Measurements from ENCODE around the gene SGCE. TPM values are rescaled to one million over a fixed set of nuclear protein-coding genes. Genes with fewer than 3 reads are reported as not detected.

The SGCE gene
- total RNA-seq, 5 donors from 2014 or later (not counting 1 experiment from before 2014, with no cell fraction given) = 0.58 to 2.2 (median 1.9) TPM

DNA sequence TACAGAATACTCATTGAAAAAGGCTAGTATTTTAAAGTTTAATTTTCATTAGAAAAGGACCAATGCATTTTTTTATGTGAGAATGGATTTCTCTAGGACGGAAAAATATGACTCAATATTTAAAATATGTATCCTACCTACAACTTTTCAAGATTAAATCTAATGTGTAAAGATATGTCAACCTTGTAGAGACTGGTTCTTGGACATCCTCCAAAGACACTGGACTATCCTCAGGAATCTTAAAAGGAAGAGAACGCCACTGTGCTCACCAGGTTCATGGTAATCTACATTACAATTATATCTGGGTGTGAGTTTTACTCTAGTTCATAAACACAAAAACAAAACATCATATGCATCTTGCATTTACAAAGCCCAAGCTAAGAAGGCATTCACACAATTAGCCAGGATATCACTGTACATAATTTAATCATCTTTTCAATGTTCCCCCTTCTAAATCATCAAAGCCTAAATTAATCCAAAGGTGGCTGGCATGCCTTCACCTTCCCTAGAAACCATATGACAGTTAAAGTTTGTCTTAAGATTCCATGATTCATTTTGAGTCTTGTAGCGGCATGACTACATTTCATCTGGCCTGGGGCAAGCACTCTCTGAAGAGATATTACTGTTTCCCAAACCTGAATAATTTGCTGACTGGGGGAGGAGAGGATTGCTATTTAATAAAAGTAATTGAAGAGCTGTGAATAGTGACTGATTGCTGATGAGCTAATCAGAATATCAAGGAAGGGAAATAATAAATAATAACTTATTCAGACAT lies 12.0 kb downstream of the SGCE start:
- H3K27me3 Mint-ChIP-seq = peaks cover 36 to 41% of the 10 kb centered on the region in 2 donors
- no peak for ATAC-seq (replicated peaks in 1 of 4)
- Histone ChIP-seq H3K36me3 (ENCODE audit: control insufficient read depth in 2 of 2, extremely low read depth in 1 of 2, insufficient read depth in 1 of 2, low read length in 1 of 2) (no peaks in the 10 kb centered on the region), H3K4me3 (ENCODE audit: control insufficient read depth in 1 of 2, extremely low read depth in 1 of 2, low read length in 1 of 2) (no peak overlapping the region), H3K27me3 (replicated peaks in 1 of 2; ENCODE audit: control insufficient read depth in 2 of 2, extremely low read depth in 1 of 2, insufficient read depth in 2 of 2, low read length in 1 of 2) (no peaks in the 10 kb centered on the region), H3K4me1 (ENCODE audit: control insufficient read depth in 1 of 2, extremely low read depth in 1 of 2, insufficient read depth in 2 of 2, low read length in 2 of 2) (no peaks in the 10 kb centered on the region), H3K9me3 (no peaks in the 10 kb centered on the region), H3K27ac (ENCODE audit: low read length) (no peak overlapping the region)
- no CpG with 5 or more reads among the region's 3 CpGs for WGBS (ENCODE audit: insufficient coverage)
- H3K36me3 Mint-ChIP-seq = no peaks in the 10 kb centered on the region
- no peaks in the 10 kb centered on the region for H3K4me1 Mint-ChIP-seq
- DNase-seq = no peak
- H3K4me3 Mint-ChIP-seq = no peak overlapping the region
- ChIA-PET CTCF (interaction anchor here in 1 of 2 donors (1.0 kb wide), 1 partner anchor 13 kb away, joined by 3 read pairs; no protein-coding TSS in a partner anchor), POLR2A (no interaction called here)
- H3K27ac Mint-ChIP-seq = no peak overlapping the region
- H3K9me3 Mint-ChIP-seq = no peaks in the 10 kb centered on the region

DNA sequence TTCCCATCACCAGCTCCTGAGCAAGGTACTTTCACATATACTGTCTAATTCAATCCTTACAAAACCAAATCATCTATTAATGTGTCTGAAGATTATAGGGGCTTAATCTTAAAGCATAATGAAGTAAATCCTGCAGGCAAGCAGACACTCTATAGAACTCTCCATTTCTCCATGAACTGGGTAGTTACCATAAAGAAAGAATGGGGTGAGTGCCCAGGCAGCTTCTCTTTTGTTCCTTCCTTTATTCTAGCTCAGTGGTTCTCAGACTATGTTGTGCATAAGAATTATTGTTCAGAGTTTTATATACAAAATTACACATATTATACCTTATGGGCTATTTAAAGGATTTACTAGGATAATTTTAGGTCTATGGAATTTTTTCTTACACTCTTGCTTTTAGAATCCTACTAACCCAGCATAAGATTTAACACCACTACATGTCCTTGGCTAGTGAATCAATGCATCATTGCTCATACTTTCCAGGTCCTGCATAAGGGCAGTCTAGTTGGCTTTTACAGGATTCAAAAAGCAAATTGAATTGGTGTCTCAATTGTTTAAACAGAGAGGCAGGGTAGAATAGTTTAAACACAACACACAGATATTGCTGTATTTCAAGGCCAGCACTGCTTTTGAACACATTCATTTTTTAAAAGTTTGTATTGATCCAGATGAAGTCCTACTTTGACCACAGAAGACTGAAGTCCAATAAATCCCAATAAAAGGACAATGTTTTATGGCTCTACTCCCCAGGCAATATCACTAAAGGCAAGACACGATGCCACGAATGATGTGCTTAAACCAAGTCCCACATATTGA lies 12.9 kb downstream of the SGCE start:
- Histone ChIP-seq H3K4me3 (ENCODE audit: control insufficient read depth in 1 of 2, extremely low read depth in 1 of 2, low read length in 1 of 2) (no peak overlapping the region), H3K4me1 (ENCODE audit: control insufficient read depth in 1 of 2, extremely low read depth in 1 of 2, insufficient read depth in 2 of 2, low read length in 2 of 2) (no peaks in the 10 kb centered on the region), H3K36me3 (ENCODE audit: control insufficient read depth in 2 of 2, extremely low read depth in 1 of 2, insufficient read depth in 1 of 2, low read length in 1 of 2) (no peaks in the 10 kb centered on the region), H3K27me3 (replicated peaks in 1 of 2; ENCODE audit: control insufficient read depth in 2 of 2, extremely low read depth in 1 of 2, insufficient read depth in 2 of 2, low read length in 1 of 2) (no peaks in the 10 kb centered on the region), H3K9me3 (no peaks in the 10 kb centered on the region), H3K27ac (ENCODE audit: low read length) (no peak overlapping the region)
- Mint-ChIP-seq H3K4me1 (no peaks in the 10 kb centered on the region), H3K9me3 (no peaks in the 10 kb centered on the region), H3K27ac (no peak overlapping the region), H3K4me3 (no peak overlapping the region), H3K36me3 (no peaks in the 10 kb centered on the region), H3K27me3 (peaks cover 33 to 38% of the 10 kb centered on the region in 2 donors)
- ChIA-PET POLR2A (no interaction called here), CTCF (no interaction called here)
- DNase-seq (no peak), ATAC-seq (replicated peaks in 1 of 4) (no peak)
- WGBS (ENCODE audit: insufficient coverage) = no CpG with 5 or more reads among the region's 2 CpGs

DNA sequence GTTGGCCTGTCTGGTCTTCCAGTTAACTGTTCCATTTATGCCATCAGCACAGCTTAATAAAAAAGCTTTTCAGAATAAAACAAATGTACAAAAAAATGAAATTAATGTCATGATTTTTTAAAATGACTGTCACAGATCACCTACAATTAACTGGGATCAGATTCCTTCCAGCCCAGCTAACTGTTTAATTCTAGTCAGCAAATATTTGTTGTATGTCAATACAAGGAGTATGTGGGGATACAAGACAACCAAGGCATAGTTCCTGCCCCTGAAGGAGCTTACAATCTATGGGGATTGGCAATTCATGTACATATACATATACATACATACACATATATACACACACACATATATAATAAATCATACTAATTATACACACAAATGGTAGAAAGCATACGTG lies 16.5 kb downstream of the SGCE start:
- CTCF ChIA-PET = no interaction called here
- no peak for DNase-seq
- no peaks in the 10 kb centered on the region for H3K4me1 Mint-ChIP-seq

DNA sequence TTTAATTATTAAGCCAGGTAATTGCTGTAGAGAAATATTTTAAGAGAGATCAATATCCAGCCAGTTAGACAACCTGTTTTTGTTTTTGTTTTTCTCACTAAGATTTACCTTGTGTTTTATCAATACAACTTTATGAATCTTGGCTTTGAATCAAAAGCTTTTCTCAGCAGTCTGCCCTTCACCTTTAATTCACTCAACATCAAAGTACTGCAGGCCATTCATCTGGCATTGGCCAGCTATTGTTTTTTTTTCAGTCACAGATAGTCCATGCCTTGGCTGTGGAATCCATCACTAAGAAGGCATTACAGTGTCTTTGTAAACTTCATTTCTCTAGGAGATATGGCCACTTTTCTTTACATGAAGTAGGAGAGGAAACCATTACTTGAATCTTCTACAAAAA lies 20.2 kb downstream of the SGCE start:
- H3K4me3 ChIP-seq (ENCODE audit: control insufficient read depth in 1 of 2, extremely low read depth in 1 of 2, low read length in 1 of 2) = no peak overlapping the region
- no peaks in the 10 kb centered on the region for H3K9me3 Mint-ChIP-seq
- no peak overlapping the region for H3K4me3 Mint-ChIP-seq
- no peak overlapping the region for H3K27ac ChIP-seq (ENCODE audit: low read length)
- no peaks in the 10 kb centered on the region for H3K4me1 ChIP-seq (ENCODE audit: control insufficient read depth in 1 of 2, extremely low read depth in 1 of 2, insufficient read depth in 2 of 2, low read length in 2 of 2)
- no peak for DNase-seq
- no peaks in the 10 kb centered on the region for H3K36me3 Mint-ChIP-seq
- CTCF ChIA-PET = interaction anchor here in 1 of 2 donors (0.7 kb wide), 1 partner anchor 186 kb away, joined by 6 read pairs; no protein-coding TSS in a partner anchor
- no peak for ATAC-seq (replicated peaks in 1 of 4)
- no peaks in the 10 kb centered on the region for H3K27me3 ChIP-seq (replicated peaks in 1 of 2; ENCODE audit: control insufficient read depth in 2 of 2, extremely low read depth in 1 of 2, insufficient read depth in 2 of 2, low read length in 1 of 2)
- peaks cover 22 to 37% of the 10 kb centered on the region in 2 donors for H3K27me3 Mint-ChIP-seq
- POLR2A ChIA-PET = no interaction called here
- no peaks in the 10 kb centered on the region for H3K9me3 ChIP-seq
- H3K4me1 Mint-ChIP-seq = no peaks in the 10 kb centered on the region
- H3K36me3 ChIP-seq (ENCODE audit: control insufficient read depth in 2 of 2, extremely low read depth in 1 of 2, insufficient read depth in 1 of 2, low read length in 1 of 2) = no peaks in the 10 kb centered on the region
- H3K27ac Mint-ChIP-seq = no peak overlapping the region

More for the DNA sequence above, 16.5 kb downstream of the SGCE start:
- no peaks in the 10 kb centered on the region for H3K36me3 ChIP-seq (ENCODE audit: control insufficient read depth in 2 of 2, extremely low read depth in 1 of 2, insufficient read depth in 1 of 2, low read length in 1 of 2)
- no peaks in the 10 kb centered on the region for H3K9me3 ChIP-seq
- H3K4me1 ChIP-seq (ENCODE audit: control insufficient read depth in 1 of 2, extremely low read depth in 1 of 2, insufficient read depth in 2 of 2, low read length in 2 of 2) = no peaks in the 10 kb centered on the region
- Mint-ChIP-seq H3K9me3 (no peaks in the 10 kb centered on the region), H3K27ac (no peak overlapping the region), H3K27me3 (peaks cover 33% of the 10 kb centered on the region in 2 donors), H3K4me3 (no peak overlapping the region), H3K36me3 (no peaks in the 10 kb centered on the region)
- no peaks in the 10 kb centered on the region for H3K27me3 ChIP-seq (replicated peaks in 1 of 2; ENCODE audit: control insufficient read depth in 2 of 2, extremely low read depth in 1 of 2, insufficient read depth in 2 of 2, low read length in 1 of 2)
- no peak overlapping the region for H3K27ac ChIP-seq (ENCODE audit: low read length)
- no CpG with 5 or more reads among the region's 1 CpG for WGBS (ENCODE audit: insufficient coverage)
- POLR2A ChIA-PET = interaction anchor here in 1 of 2 donors (0.7 kb wide), 1 partner anchor 203 kb away, joined by 3 read pairs; no protein-coding TSS in a partner anchor
- H3K4me3 ChIP-seq (ENCODE audit: control insufficient read depth in 1 of 2, extremely low read depth in 1 of 2, low read length in 1 of 2) = no peak overlapping the region
- no peak for ATAC-seq (replicated peaks in 1 of 4)

DNA sequence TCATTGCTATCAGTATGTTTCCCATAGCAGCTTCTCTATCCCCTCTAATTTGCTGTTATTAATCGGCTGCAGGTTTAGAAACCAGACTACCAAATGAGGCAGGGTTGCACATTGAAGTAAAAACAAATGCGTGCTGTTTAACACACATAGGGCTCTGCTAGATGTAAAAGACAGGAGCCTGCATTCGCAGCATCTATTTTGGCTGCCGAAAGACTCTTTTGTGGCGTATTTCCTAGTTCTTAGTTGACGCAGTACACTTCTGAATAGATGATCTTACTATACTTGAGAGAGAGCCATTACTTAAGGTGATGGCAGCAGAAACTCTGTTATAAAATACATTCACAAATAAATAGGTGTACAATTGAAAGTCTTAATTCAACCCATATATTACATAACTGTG lies 21.4 kb downstream of the SGCE start:
- Histone ChIP-seq H3K4me3 (ENCODE audit: control insufficient read depth in 1 of 2, extremely low read depth in 1 of 2, low read length in 1 of 2) (no peak overlapping the region), H3K4me1 (ENCODE audit: control insufficient read depth in 1 of 2, extremely low read depth in 1 of 2, insufficient read depth in 2 of 2, low read length in 2 of 2) (no peaks in the 10 kb centered on the region), H3K36me3 (ENCODE audit: control insufficient read depth in 2 of 2, extremely low read depth in 1 of 2, insufficient read depth in 1 of 2, low read length in 1 of 2) (no peaks in the 10 kb centered on the region), H3K27me3 (replicated peaks in 1 of 2; ENCODE audit: control insufficient read depth in 2 of 2, extremely low read depth in 1 of 2, insufficient read depth in 2 of 2, low read length in 1 of 2) (no peaks in the 10 kb centered on the region), H3K9me3 (no peaks in the 10 kb centered on the region), H3K27ac (ENCODE audit: low read length) (no peak overlapping the region)
- Mint-ChIP-seq H3K4me3 (no peak overlapping the region), H3K4me1 (no peaks in the 10 kb centered on the region), H3K36me3 (no peaks in the 10 kb centered on the region), H3K27me3 (peaks cover 14 to 39% of the 10 kb centered on the region in 2 donors), H3K9me3 (no peaks in the 10 kb centered on the region), H3K27ac (no peak overlapping the region)
- ChIA-PET CTCF (no interaction called here), POLR2A (no interaction called here)
- ATAC-seq (replicated peaks in 1 of 4) = no peak
- WGBS (ENCODE audit: insufficient coverage) = 89% methylated on average over 4 of the region's 6 CpGs
- DNase-seq = no peak

DNA sequence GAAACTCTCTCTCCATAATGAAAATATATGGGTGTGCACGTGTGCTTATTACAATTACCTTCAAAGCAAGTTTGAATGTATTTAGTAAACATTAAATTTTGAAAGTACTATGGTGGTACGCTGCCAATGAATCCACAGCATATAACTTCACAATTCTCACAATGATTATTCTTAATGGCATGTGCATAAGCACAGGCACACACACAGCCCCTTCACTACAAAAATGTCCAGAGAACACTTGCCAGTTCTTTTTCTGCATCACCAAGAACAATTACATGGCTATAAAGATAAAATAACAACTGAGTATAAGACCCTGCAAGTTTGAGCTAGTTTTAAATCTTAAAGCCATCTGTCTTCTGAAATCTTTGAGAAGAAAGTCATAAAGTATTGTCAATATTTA lies 22.2 kb downstream of the SGCE start:
- Mint-ChIP-seq H3K27me3 (peaks cover 14 to 40% of the 10 kb centered on the region in 2 donors), H3K36me3 (no peaks in the 10 kb centered on the region), H3K27ac (no peak overlapping the region), H3K9me3 (no peaks in the 10 kb centered on the region), H3K4me3 (no peak overlapping the region), H3K4me1 (no peaks in the 10 kb centered on the region)
- no peak for DNase-seq
- Histone ChIP-seq H3K4me3 (ENCODE audit: control insufficient read depth in 1 of 2, extremely low read depth in 1 of 2, low read length in 1 of 2) (no peak overlapping the region), H3K27me3 (replicated peaks in 1 of 2; ENCODE audit: control insufficient read depth in 2 of 2, extremely low read depth in 1 of 2, insufficient read depth in 2 of 2, low read length in 1 of 2) (no peaks in the 10 kb centered on the region), H3K9me3 (no peaks in the 10 kb centered on the region), H3K27ac (ENCODE audit: low read length) (no peak overlapping the region), H3K36me3 (ENCODE audit: control insufficient read depth in 2 of 2, extremely low read depth in 1 of 2, insufficient read depth in 1 of 2, low read length in 1 of 2) (no peaks in the 10 kb centered on the region), H3K4me1 (ENCODE audit: control insufficient read depth in 1 of 2, extremely low read depth in 1 of 2, insufficient read depth in 2 of 2, low read length in 2 of 2) (no peaks in the 10 kb centered on the region)
- WGBS (ENCODE audit: insufficient coverage) = no CpG with 5 or more reads among the region's 2 CpGs
- ChIA-PET CTCF (interaction anchor here in 1 of 2 donors (0.7 kb wide), 1 partner anchor 44 kb away, joined by 4 read pairs; no protein-coding TSS in a partner anchor), POLR2A (interaction anchor here in 1 of 2 donors (0.6 kb wide), 1 partner anchor 8 kb away, joined by 3 read pairs; no protein-coding TSS in a partner anchor)
- ATAC-seq (replicated peaks in 1 of 4) = no peak

Data from T-cell (primary cell).